AG04450 (cell line): Measurements from ENCODE around the gene GGCX. TPM values are rescaled to one million over a fixed set of nuclear protein-coding genes. Genes with fewer than 3 reads are reported as not detected.

Experiments used
- CTCF ChIA-PET: fragments of 300-600, 350-600 bp; formaldehyde crosslinking; extraction: SDS; loops from one replicate; lab custom pipeline; 2022; ENCODE audit warnings: antibody characterized with exemption, inconsistent platforms; lab: Charles Lee
- POLR2A ChIA-PET: fragments of 350-600 bp; formaldehyde crosslinking; extraction: SDS; loops from one replicate; lab custom pipeline; 2021; ENCODE audit warnings: antibody characterized with exemption, inconsistent platforms; lab: Yijun Ruan, JAX
- DNase-seq: peaks from one replicate; pipeline ENCODE4 v3.0.0-alpha.2; 2011; ENCODE audit warnings: low read depth, low spot score
- H3K27ac ChIP-seq: one replicate; pipeline ENCODE4 v1.5.1; 2012; ENCODE audit warnings: low read depth, low read length, control low read depth
- H3K27me3 ChIP-seq: one replicate; pipeline ENCODE4 v1.6.0; 2012; ENCODE audit warnings: low read length; ENCODE audit not compliant: control insufficient read depth, insufficient read depth
- H3K4me3 ChIP-seq: 2 replicates; pipeline ENCODE4 v1.5.1; 2011; ENCODE audit warnings: mild to moderate bottlenecking, low read depth, low read length, control low read depth
- H3K9me3 ChIP-seq: 2 replicates; pipeline ENCODE4 v1.5.1; 2012; ENCODE audit warnings: low read length; ENCODE audit not compliant: control insufficient read depth, insufficient read depth
- polyA plus RNA-seq: library from polyadenylated mRNA; depleted of rRNA; stranded (reverse); fragments of >200 nt; gene quantifications from 2 replicates; pipeline ENCODE4 v1.2.3, GENCODE V29; 2011
- TF ChIP-seq, protein P1 (sequence below): IDR thresholded peaks from 2 replicates; pipeline ENCODE4 v1.5.1; 2011; ENCODE audit warnings: low read depth, low read length, control low read depth, inconsistent platforms

GGCX gene
- polyA plus RNA-seq, 1 experiment: 44.0 TPM

DNA sequence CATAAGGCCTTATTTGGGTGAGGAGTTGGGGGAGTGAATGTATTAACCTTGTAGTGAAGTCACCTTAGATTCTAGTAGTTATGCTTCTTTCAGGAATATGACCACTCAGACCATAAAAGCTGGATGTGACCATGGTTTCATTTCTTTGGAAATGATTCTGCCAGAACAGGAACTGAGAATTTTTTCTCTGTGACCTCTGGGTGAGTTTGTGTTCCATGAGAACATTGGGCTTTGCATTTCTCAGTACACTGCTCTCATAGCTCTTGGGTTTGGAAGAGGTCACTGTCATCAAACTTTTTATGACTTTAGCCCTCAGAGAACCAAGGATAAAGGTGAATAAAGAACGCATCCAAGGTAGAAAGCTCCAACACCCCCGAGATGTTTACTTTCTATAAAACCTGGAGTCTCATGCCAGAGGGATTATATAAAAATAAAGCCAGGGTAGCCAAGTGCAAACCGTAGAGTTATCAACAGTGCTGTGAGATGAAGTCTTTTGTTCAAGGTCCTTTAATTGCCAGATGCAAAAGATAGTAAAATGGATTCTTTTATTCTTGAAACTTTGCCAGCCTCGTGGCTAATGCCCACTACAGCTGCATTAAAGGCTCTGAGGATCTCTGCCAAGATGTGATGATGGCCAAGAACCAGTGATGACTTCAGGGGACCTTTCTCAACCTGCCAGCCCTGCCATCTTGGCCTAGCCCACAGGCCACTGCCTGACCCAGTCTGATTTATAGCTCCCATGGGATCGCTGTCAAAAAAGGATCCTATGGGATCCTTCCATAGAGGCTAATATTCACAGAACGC is 50.1 kb downstream of the GGCX start:
- ChIA-PET CTCF (interaction anchor here (1.1 kb wide), 1 partner anchor 28 kb away, joined by 8 read pairs; the partner anchor contains the start of gene MAT2A), POLR2A (interaction anchor here (0.6 to 1.4 kb wide), 2 partner anchors 28 to 41 kb away, joined by 3 to 7 read pairs; partner anchors contain the start of gene MAT2A)
- TF ChIP-seq, protein P1, sequence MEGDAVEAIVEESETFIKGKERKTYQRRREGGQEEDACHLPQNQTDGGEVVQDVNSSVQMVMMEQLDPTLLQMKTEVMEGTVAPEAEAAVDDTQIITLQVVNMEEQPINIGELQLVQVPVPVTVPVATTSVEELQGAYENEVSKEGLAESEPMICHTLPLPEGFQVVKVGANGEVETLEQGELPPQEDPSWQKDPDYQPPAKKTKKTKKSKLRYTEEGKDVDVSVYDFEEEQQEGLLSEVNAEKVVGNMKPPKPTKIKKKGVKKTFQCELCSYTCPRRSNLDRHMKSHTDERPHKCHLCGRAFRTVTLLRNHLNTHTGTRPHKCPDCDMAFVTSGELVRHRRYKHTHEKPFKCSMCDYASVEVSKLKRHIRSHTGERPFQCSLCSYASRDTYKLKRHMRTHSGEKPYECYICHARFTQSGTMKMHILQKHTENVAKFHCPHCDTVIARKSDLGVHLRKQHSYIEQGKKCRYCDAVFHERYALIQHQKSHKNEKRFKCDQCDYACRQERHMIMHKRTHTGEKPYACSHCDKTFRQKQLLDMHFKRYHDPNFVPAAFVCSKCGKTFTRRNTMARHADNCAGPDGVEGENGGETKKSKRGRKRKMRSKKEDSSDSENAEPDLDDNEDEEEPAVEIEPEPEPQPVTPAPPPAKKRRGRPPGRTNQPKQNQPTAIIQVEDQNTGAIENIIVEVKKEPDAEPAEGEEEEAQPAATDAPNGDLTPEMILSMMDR: no peak
- no peak for DNase-seq
- Histone ChIP-seq H3K27me3 (no peaks in the 10 kb centered on the region), H3K27ac (no peak overlapping the region), H3K4me3 (no peak overlapping the region), H3K9me3 (no peaks in the 10 kb centered on the region)

GRCh38 chr2:85506768-85507181 is 54.5 kb downstream of the GGCX start:
- CTCF ChIA-PET: interaction anchor here (1.0 to 1.7 kb wide), 4 partner anchors 30 to 222 kb away, joined by 3 to 4 read pairs (median 3); partner anchors contain the start of gene MAT2A
- peak; percentile 67 for DNase-seq
- POLR2A ChIA-PET: interaction anchor here (0.6 to 4.3 kb wide), 10 partner anchors 16 to 130 kb away, joined by 3 to 96 read pairs (median 4); partner anchors contain the start of gene MAT2A
- Histone ChIP-seq H3K27me3 (no peaks in the 10 kb centered on the region), H3K27ac (peak overlapping the region; percentile 87), H3K4me3 (no peak overlapping the region), H3K9me3 (no peaks in the 10 kb centered on the region)
- TF ChIP-seq, protein P1: no peak

DNA sequence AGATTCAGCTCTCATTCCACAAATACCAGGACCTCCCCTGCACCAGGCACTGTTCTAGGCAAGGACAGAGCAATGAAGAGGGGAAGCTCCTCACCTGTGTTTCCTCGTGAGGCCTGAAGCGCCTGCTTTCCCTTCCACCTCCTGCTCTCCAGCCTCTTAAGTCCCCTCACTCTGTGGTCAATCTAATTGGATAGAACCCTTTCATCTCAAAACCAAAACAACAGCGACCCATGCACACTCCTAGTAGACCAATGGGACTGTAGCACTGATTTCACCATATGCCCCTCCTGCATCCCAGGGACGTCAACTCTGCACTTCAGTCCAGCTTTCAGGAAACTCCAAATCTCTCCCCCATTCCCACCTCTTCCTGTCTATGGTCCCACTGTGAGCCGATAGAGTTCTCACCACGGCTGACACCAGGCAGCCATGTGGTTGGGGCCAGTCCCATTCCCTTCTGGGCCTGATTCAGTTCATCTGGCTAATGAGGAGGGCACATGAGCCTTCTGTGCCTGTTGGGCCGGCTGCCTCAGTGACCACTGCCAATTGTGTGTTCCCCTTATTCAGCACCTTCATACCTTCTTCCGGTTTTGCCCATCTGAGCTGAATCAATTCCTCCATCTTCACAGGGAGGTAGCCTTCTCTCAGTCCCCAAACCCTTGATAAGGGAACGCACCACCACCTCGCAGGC is 55.6 kb downstream of the GGCX start:
- Histone ChIP-seq H3K27me3 (no peaks in the 10 kb centered on the region), H3K27ac (peak overlapping the region; percentile 78), H3K9me3 (no peaks in the 10 kb centered on the region), H3K4me3 (no peak overlapping the region)
- no peak for DNase-seq
- TF ChIP-seq, protein P1: no peak
- ChIA-PET POLR2A (interaction anchor here (0.9 to 4.3 kb wide), 6 partner anchors 12 to 85 kb away, joined by 3 to 96 read pairs (median 6); partner anchors contain the start of gene MAT2A), CTCF (interaction anchor here (0.7 to 1.7 kb wide), 2 partner anchors 31 to 33 kb away, joined by 3 to 4 read pairs; partner anchors contain the start of gene MAT2A)

DNA sequence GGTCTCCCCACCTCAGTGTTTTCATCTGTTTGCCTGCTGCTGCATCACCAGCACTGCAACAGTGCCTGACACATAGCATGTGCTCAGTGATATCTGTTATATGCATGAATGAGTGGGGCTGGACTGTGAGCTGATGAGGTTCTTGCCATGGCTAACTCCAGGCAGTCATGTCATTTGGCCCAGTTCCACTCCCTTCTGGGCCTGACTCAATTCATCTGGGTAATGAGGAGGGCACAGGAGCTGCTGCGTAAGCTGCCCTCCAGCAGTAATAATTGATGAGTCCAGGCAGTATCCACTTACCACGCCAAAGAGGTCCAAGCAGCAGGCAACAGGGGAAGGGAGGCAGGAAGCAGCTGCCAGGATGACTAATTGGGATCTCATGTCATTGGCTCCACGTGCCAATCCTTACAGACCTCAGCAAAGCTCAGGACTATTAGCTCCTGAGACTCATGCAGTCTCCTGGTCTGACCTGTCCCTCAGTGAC is 56.5 kb downstream of the GGCX start:
- Histone ChIP-seq H3K4me3 (no peak overlapping the region), H3K27ac (peak overlapping the region; percentile 78), H3K9me3 (no peaks in the 10 kb centered on the region), H3K27me3 (no peaks in the 10 kb centered on the region)
- DNase-seq: peak; percentile 71
- ChIA-PET CTCF (interaction anchor here (0.7 kb wide), 1 partner anchor 34 kb away, joined by 3 read pairs; the partner anchor contains the start of gene MAT2A), POLR2A (interaction anchor here (0.6 to 4.3 kb wide), 7 partner anchors 12 to 156 kb away, joined by 3 to 96 read pairs (median 5); partner anchors contain the start of gene MAT2A)
- TF ChIP-seq, protein P1: no peak
